ENCODE data around the gene NHERF2. TPM values are rescaled to one million over a fixed set of nuclear protein-coding genes. Genes with fewer than 3 reads are reported as not detected.

Gene NHERF2
- total and polyA plus RNA-seq, 2 experiments from 2014 or later: 12.0 to 16.5 TPM

DNA sequence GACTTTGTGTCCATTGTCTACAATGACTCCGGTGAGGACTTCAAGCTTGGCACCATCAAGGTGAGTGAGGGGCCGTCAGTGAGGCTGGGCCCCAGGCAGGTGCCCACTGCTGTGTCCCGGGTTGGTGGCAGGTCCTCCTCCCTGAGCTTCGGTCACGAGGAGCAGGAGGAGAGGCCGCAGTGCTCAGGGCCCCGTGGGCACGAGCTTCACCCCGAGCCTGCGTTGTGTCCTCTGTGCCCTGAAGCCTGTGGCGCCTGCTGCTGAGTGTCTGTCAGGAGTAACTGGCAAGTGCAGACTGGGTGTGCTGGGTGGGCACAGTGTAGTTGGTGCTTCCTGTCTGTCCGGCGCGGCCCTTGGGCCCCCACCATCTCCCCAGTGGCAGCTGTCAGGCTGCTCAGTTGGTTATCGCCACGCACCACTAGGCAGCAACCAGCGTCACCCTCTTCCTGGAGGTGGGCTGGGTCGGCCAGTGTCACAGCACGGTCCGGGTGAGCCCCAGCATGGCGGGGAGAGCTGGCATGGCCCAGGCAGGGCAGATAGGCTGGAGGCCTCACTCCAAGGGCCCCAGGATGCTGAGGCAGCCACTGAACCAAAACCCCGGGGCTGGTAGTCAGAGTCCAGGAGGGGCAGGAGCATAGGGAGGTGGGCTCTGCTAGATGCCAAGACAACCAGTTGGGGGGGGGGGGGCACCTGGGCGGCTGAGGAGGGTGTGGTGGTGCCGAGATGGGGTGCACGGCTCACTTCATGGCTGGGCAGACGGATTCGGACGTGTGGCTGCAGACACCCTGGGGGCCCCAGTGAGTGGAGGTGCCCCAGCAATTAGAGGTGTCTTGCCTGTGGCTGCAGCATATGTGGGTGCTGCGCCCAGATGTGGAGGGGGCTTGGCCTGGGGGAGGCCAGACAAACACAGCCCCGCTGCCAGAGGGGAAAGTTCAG lies 60.4 kb downstream of the NHERF2 start:
- Histone ChIP-seq H2AFZ (no peak overlapping the region), H3K4me1 (ENCODE audit: insufficient read depth) (peaks cover 4% of the 10 kb centered on the region; the same call in 1 of the 2 replicates), H3F3A (replicated peaks; ENCODE audit: low read depth) (peaks cover 8% of the 10 kb centered on the region; the same call in 1 of the 2 replicates), H3K36me3 (ENCODE audit: insufficient read depth) (no peaks in the 10 kb centered on the region), H3K4me3 (no peak overlapping the region), H3K27me3 (ENCODE audit: insufficient read depth) (no peaks in the 10 kb centered on the region), H3K4me2 (no peak overlapping the region), H3K27ac (ENCODE audit: low read depth) (no peak overlapping the region), H3K79me2 (replicated peaks; ENCODE audit: insufficient read depth) (no peaks in the 10 kb centered on the region), H4K20me1 (replicated peaks; ENCODE audit: insufficient read depth) (no peaks in the 10 kb centered on the region; the same call in 1 of the 2 replicates), H3K9me2 (ENCODE audit: insufficient read depth) (no peaks in the 10 kb centered on the region)
- Mint-ChIP-seq H3K36me3 (ENCODE audit: low read depth) (peaks cover 8% of the 10 kb centered on the region; the same call in 2 of the 3 replicates), H3K27ac (no peak overlapping the region), H3K4me3 (no peak overlapping the region), H3K4me1 (no peaks in the 10 kb centered on the region), H3K9me3 (no peaks in the 10 kb centered on the region), H3K27me3 (ENCODE audit: insufficient read depth, low read depth, poor library complexity) (peaks cover 10% of the 10 kb centered on the region)
- ATAC-seq (no peak), DNase-seq (ENCODE audit: low spot score) (no peak)
- TF ChIP-seq CREB1 (CRISPR knock-in tag; IDR thresholded peaks at IDR 0.05; ENCODE audit: low read depth) (no peak), EZH2 (IDR thresholded peaks at IDR 0.05; ENCODE audit: low read depth, unreplicated experiment) (no peak), POLR2AphosphoS5 (IDR thresholded peaks at IDR 0.05; ENCODE audit: low read depth) (no peak), ZNF462 (CRISPR knock-in tag; IDR thresholded peaks at IDR 0.05) (no peak), NANOG (IDR thresholded peaks at IDR 0.05; ENCODE audit: borderline replicate concordance) (no peak), EZH2phosphoT487 (IDR thresholded peaks at IDR 0.05; ENCODE audit: unreplicated experiment) (no peak), ZNF331 (CRISPR knock-in tag; IDR thresholded peaks at IDR 0.05; ENCODE audit: low read depth) (no peak), STAT1 (IDR thresholded peaks at IDR 0.05; ENCODE audit: unreplicated experiment) (no peak)
- TF ChIP-seq, protein P1, sequence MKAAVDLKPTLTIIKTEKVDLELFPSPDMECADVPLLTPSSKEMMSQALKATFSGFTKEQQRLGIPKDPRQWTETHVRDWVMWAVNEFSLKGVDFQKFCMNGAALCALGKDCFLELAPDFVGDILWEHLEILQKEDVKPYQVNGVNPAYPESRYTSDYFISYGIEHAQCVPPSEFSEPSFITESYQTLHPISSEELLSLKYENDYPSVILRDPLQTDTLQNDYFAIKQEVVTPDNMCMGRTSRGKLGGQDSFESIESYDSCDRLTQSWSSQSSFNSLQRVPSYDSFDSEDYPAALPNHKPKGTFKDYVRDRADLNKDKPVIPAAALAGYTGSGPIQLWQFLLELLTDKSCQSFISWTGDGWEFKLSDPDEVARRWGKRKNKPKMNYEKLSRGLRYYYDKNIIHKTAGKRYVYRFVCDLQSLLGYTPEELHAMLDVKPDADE (IDR thresholded peaks at IDR 0.05): no peak
- TF ChIP-seq, protein P2, sequence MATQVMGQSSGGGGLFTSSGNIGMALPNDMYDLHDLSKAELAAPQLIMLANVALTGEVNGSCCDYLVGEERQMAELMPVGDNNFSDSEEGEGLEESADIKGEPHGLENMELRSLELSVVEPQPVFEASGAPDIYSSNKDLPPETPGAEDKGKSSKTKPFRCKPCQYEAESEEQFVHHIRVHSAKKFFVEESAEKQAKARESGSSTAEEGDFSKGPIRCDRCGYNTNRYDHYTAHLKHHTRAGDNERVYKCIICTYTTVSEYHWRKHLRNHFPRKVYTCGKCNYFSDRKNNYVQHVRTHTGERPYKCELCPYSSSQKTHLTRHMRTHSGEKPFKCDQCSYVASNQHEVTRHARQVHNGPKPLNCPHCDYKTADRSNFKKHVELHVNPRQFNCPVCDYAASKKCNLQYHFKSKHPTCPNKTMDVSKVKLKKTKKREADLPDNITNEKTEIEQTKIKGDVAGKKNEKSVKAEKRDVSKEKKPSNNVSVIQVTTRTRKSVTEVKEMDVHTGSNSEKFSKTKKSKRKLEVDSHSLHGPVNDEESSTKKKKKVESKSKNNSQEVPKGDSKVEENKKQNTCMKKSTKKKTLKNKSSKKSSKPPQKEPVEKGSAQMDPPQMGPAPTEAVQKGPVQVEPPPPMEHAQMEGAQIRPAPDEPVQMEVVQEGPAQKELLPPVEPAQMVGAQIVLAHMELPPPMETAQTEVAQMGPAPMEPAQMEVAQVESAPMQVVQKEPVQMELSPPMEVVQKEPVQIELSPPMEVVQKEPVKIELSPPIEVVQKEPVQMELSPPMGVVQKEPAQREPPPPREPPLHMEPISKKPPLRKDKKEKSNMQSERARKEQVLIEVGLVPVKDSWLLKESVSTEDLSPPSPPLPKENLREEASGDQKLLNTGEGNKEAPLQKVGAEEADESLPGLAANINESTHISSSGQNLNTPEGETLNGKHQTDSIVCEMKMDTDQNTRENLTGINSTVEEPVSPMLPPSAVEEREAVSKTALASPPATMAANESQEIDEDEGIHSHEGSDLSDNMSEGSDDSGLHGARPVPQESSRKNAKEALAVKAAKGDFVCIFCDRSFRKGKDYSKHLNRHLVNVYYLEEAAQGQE (IDR thresholded peaks at IDR 0.05; ENCODE audit: unreplicated experiment): no peak
- TF ChIP-seq, protein P3, sequence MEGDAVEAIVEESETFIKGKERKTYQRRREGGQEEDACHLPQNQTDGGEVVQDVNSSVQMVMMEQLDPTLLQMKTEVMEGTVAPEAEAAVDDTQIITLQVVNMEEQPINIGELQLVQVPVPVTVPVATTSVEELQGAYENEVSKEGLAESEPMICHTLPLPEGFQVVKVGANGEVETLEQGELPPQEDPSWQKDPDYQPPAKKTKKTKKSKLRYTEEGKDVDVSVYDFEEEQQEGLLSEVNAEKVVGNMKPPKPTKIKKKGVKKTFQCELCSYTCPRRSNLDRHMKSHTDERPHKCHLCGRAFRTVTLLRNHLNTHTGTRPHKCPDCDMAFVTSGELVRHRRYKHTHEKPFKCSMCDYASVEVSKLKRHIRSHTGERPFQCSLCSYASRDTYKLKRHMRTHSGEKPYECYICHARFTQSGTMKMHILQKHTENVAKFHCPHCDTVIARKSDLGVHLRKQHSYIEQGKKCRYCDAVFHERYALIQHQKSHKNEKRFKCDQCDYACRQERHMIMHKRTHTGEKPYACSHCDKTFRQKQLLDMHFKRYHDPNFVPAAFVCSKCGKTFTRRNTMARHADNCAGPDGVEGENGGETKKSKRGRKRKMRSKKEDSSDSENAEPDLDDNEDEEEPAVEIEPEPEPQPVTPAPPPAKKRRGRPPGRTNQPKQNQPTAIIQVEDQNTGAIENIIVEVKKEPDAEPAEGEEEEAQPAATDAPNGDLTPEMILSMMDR (conservative IDR thresholded peaks at IDR 0.05; ENCODE audit: low read depth in 2 of 2): no peak
